ENCODE measurements around the gene TRPC6.
"Not testable (repeated sequence)": the region's sequence is repeated elsewhere in the genome, so short reads cannot be mapped to it uniquely, and the experiment has no call there.

Gene TRPC6

DNA sequence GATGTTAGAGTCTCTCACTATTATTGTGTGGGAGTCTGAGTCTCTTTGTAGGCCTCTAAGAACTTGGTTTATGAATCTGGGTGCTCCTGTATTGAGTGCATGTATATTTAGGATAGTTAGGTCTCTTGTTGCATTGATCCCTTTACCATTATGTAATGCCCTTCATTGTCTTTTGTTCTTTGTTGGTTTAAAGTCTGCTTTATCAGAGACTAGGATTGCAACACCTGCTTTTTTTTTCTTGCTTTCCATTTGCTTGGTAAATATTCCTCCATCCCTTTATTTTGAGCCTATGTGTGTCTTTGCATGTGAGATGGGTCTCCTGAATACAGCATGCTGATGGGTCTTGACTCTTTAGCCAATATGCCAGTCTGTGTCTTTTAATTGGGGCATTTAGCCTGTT lies 119.4 kb downstream of the TRPC6 start:
- not testable (repeated sequence) for H3K9ac ChIP-seq (ENCODE audit: low read length in 5 of 5); H3K27me3 ChIP-seq (ENCODE audit: control insufficient read depth in 5 of 5, insufficient read depth in 4 of 5, low read length in 5 of 5); H3K36me3 ChIP-seq (ENCODE audit: control insufficient read depth in 5 of 5, insufficient read depth in 5 of 5, low read length in 5 of 5); H3K27ac ChIP-seq (ENCODE audit: low read depth, low read length); H3K4me3 ChIP-seq (ENCODE audit: low read depth in 1 of 5, low read length in 5 of 5); H3K4me1 ChIP-seq (ENCODE audit: control insufficient read depth in 5 of 5, insufficient read depth in 5 of 5, low read length in 5 of 5); H3K9me3 ChIP-seq (ENCODE audit: control insufficient read depth in 5 of 5, low read length in 5 of 5)

DNA sequence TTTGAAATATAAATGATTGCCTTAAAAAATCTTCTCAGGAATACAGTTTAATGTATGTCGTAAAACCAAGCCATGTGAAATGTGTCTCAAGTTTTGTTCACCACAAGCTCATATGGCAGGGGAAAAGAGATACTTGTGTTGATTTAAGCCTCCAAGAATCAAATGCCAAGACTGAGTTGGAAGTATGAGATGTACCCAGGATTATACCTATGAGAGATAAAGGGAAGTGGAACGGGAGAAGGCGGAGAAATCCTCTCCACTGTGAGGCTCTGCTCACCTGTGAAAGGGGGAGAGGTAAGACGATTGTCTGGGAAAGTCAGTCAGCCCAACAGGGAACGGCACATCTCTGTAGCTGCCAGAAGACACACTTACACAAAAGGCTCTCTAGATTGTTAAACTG lies 124.8 kb downstream of the TRPC6 start:
- H3K4me3 ChIP-seq (ENCODE audit: low read depth in 1 of 5, low read length in 5 of 5): no peak overlapping the region
- no peaks in the 10 kb centered on the region for H3K27me3 ChIP-seq (ENCODE audit: control insufficient read depth in 5 of 5, insufficient read depth in 4 of 5, low read length in 5 of 5)
- no peak overlapping the region for H3K9ac ChIP-seq (ENCODE audit: low read length in 5 of 5)
- H3K9me3 ChIP-seq (ENCODE audit: control insufficient read depth in 5 of 5, low read length in 5 of 5): no peaks in the 10 kb centered on the region
- H3K27ac ChIP-seq (ENCODE audit: low read depth, low read length): no peak overlapping the region
- H3K36me3 ChIP-seq (ENCODE audit: control insufficient read depth in 5 of 5, insufficient read depth in 5 of 5, low read length in 5 of 5): no peaks in the 10 kb centered on the region
- no peaks in the 10 kb centered on the region for H3K4me1 ChIP-seq (ENCODE audit: control insufficient read depth in 5 of 5, insufficient read depth in 5 of 5, low read length in 5 of 5)

DNA sequence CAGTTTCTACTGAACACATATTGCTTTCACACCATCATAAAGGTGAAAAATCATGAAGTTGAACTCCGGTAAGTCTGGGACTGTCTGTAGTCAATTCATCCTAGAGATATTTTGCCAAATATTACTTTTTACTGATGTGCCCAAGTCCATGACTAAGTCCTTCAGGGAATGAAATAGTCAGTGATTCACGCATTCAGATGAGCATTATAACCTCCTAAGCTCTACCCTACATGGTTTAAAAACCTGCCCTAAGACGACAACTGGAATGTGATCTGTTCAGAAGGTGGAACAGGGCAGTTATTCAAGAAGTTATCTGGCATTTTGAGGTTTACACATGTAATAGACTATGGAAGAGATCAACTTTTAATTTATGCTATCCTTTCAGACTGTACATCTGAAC lies 125.6 kb downstream of the TRPC6 start:
- H3K9ac ChIP-seq (ENCODE audit: low read length in 5 of 5): no peak overlapping the region
- H3K36me3 ChIP-seq (ENCODE audit: control insufficient read depth in 5 of 5, insufficient read depth in 5 of 5, low read length in 5 of 5): no peaks in the 10 kb centered on the region
- H3K4me1 ChIP-seq (ENCODE audit: control insufficient read depth in 5 of 5, insufficient read depth in 5 of 5, low read length in 5 of 5): no peaks in the 10 kb centered on the region
- H3K27me3 ChIP-seq (ENCODE audit: control insufficient read depth in 5 of 5, insufficient read depth in 4 of 5, low read length in 5 of 5): no peaks in the 10 kb centered on the region
- H3K4me3 ChIP-seq (ENCODE audit: low read depth in 1 of 5, low read length in 5 of 5): no peak overlapping the region
- H3K9me3 ChIP-seq (ENCODE audit: control insufficient read depth in 5 of 5, low read length in 5 of 5): no peaks in the 10 kb centered on the region
- no peak overlapping the region for H3K27ac ChIP-seq (ENCODE audit: low read depth, low read length)

DNA sequence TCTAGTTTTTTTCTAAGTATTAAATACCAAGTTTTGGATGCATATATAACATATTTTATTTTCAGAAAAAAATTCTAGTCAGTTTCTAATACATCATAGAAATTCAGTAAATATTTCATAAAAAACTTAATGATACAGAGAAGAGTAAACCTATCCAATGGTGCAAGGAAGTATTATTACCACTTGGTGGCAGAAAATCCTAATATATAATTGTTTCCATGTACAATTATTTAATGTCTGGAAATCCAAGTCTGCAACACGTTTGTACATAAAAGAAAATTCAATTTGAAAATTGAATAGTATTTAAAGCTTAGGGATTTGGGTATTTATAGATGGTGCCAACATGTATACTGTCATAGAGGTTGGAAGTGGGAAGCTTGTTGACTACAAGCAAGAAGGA lies 127.0 kb downstream of the TRPC6 start:
- Histone ChIP-seq H3K27me3 (ENCODE audit: control insufficient read depth in 5 of 5, insufficient read depth in 4 of 5, low read length in 5 of 5) (no peaks in the 10 kb centered on the region), H3K27ac (ENCODE audit: low read depth, low read length) (no peak overlapping the region), H3K4me1 (ENCODE audit: control insufficient read depth in 5 of 5, insufficient read depth in 5 of 5, low read length in 5 of 5) (no peaks in the 10 kb centered on the region), H3K36me3 (ENCODE audit: control insufficient read depth in 5 of 5, insufficient read depth in 5 of 5, low read length in 5 of 5) (no peaks in the 10 kb centered on the region), H3K9ac (ENCODE audit: low read length in 5 of 5) (no peak overlapping the region), H3K4me3 (ENCODE audit: low read depth in 1 of 5, low read length in 5 of 5) (no peak overlapping the region), H3K9me3 (ENCODE audit: control insufficient read depth in 5 of 5, low read length in 5 of 5) (no peaks in the 10 kb centered on the region)

DNA sequence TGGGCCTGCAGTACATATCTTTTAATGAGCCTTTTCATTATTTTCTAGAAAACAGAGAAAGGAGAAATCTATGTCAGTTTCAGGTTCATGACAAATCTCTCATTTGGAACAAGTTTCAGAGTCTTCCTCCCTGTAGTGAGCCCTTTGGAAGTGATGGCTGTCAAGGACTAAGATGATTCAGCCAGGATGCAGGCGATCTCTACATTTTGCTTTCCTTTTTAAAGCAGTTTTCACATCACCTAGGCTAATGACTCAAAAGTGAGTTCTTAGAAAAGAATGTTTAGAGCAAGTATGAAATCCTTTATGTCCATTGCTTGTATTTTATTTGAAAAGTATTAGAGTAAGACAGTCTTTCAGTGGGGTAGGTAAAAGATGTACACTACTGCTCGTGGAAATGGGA lies 130.1 kb downstream of the TRPC6 start:
- Histone ChIP-seq H3K27me3 (ENCODE audit: control insufficient read depth in 5 of 5, insufficient read depth in 4 of 5, low read length in 5 of 5) (no peaks in the 10 kb centered on the region), H3K4me1 (ENCODE audit: control insufficient read depth in 5 of 5, insufficient read depth in 5 of 5, low read length in 5 of 5) (no peaks in the 10 kb centered on the region), H3K9me3 (ENCODE audit: control insufficient read depth in 5 of 5, low read length in 5 of 5) (no peaks in the 10 kb centered on the region), H3K36me3 (ENCODE audit: control insufficient read depth in 5 of 5, insufficient read depth in 5 of 5, low read length in 5 of 5) (no peaks in the 10 kb centered on the region), H3K9ac (ENCODE audit: low read length in 5 of 5) (no peak overlapping the region), H3K27ac (ENCODE audit: low read depth, low read length) (no peak overlapping the region), H3K4me3 (ENCODE audit: low read depth in 1 of 5, low read length in 5 of 5) (no peak overlapping the region)

DNA sequence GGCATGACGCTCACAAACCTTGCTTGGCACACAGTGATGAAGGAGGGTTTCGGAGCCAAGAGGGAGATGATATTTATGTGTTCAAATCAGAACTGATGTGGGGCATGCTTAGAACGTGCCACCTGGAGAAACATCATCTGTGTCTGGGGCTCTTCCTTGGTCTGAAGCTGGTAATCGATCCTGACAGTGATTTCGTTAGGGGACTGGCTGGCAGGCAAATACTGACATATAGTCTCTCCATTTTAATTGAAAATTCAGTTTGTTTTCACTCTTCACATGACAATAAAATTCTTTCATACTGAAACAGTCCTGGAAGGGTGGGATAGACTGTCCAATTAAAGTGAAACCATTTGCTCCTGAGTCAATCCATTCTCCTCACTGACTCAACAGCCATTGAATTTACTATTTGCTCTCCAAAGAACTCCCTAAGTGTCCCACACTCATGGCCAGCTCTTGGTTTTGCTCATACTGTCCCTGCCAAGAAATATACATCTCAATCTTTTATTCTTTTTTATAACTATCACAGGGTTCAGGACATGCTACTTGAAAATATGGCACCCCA lies 134.8 kb downstream of the TRPC6 start:
- no peaks in the 10 kb centered on the region for H3K36me3 ChIP-seq (ENCODE audit: control insufficient read depth in 5 of 5, insufficient read depth in 5 of 5, low read length in 5 of 5)
- no peak overlapping the region for H3K4me3 ChIP-seq (ENCODE audit: low read depth in 1 of 5, low read length in 5 of 5)
- H3K27me3 ChIP-seq (ENCODE audit: control insufficient read depth in 5 of 5, insufficient read depth in 4 of 5, low read length in 5 of 5): no peaks in the 10 kb centered on the region
- H3K9ac ChIP-seq (ENCODE audit: low read length in 5 of 5): no peak overlapping the region
- peaks cover 0 to 28% (median 17%) of the 10 kb centered on the region in 5 donors for H3K4me1 ChIP-seq (ENCODE audit: control insufficient read depth in 5 of 5, insufficient read depth in 5 of 5, low read length in 5 of 5)
- H3K9me3 ChIP-seq (ENCODE audit: control insufficient read depth in 5 of 5, low read length in 5 of 5): no peaks in the 10 kb centered on the region
- H3K27ac ChIP-seq (ENCODE audit: low read depth, low read length): no peak overlapping the region

DNA sequence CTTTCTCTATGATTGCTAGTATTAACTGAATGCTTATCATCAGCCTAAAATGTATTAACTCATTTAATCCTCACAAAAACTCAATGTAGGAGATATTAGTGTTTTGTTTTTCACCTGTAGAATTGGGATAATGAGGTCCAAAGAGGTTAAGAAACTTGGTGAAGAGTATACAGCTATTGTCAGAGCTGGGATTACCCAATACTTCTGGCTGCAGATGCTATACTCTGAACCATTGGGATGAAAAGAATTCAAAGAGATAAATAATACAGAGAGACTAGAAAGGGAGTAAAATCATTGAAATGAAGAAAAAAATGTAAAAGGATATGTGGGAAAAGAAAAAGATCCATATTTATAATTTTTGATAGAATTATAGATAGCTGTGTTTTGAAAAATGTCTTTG lies 137.1 kb downstream of the TRPC6 start:
- H3K27ac ChIP-seq (ENCODE audit: low read depth, low read length): no peak overlapping the region
- H3K9ac ChIP-seq (ENCODE audit: low read length in 5 of 5): no peak overlapping the region
- H3K36me3 ChIP-seq (ENCODE audit: control insufficient read depth in 5 of 5, insufficient read depth in 5 of 5, low read length in 5 of 5): no peaks in the 10 kb centered on the region
- no peaks in the 10 kb centered on the region for H3K27me3 ChIP-seq (ENCODE audit: control insufficient read depth in 5 of 5, insufficient read depth in 4 of 5, low read length in 5 of 5)
- H3K9me3 ChIP-seq (ENCODE audit: control insufficient read depth in 5 of 5, low read length in 5 of 5): no peaks in the 10 kb centered on the region
- H3K4me1 ChIP-seq (ENCODE audit: control insufficient read depth in 5 of 5, insufficient read depth in 5 of 5, low read length in 5 of 5): peaks cover 0 to 42% (median 28%) of the 10 kb centered on the region in 5 donors
- H3K4me3 ChIP-seq (ENCODE audit: low read depth in 1 of 5, low read length in 5 of 5): no peak overlapping the region

DNA sequence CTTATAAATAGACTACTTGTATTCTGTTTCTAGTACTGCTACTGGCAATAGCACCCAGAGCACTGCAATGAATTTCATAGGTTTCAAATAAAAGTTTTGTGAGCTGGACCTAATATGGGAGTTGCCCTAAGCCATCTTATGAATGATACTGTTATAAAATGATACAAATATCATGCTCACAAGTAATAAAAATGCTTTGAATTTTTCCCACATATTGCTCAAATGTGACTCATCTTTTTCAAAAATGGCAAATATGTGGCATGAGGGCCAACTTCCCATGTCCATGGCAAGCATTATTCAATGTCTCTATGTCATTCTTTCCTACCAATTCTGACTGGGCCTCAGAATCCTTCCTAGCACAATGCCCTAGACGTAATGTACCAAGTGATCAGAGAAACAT lies 137.6 kb downstream of the TRPC6 start:
- Histone ChIP-seq H3K4me1 (ENCODE audit: control insufficient read depth in 5 of 5, insufficient read depth in 5 of 5, low read length in 5 of 5) (peaks cover 0 to 42% (median 29%) of the 10 kb centered on the region in 5 donors), H3K9ac (ENCODE audit: low read length in 5 of 5) (no peak overlapping the region), H3K27ac (ENCODE audit: low read depth, low read length) (no peak overlapping the region), H3K36me3 (ENCODE audit: control insufficient read depth in 5 of 5, insufficient read depth in 5 of 5, low read length in 5 of 5) (no peaks in the 10 kb centered on the region), H3K4me3 (ENCODE audit: low read depth in 1 of 5, low read length in 5 of 5) (no peak overlapping the region), H3K27me3 (ENCODE audit: control insufficient read depth in 5 of 5, insufficient read depth in 4 of 5, low read length in 5 of 5) (no peaks in the 10 kb centered on the region), H3K9me3 (ENCODE audit: control insufficient read depth in 5 of 5, low read length in 5 of 5) (no peaks in the 10 kb centered on the region)

DNA sequence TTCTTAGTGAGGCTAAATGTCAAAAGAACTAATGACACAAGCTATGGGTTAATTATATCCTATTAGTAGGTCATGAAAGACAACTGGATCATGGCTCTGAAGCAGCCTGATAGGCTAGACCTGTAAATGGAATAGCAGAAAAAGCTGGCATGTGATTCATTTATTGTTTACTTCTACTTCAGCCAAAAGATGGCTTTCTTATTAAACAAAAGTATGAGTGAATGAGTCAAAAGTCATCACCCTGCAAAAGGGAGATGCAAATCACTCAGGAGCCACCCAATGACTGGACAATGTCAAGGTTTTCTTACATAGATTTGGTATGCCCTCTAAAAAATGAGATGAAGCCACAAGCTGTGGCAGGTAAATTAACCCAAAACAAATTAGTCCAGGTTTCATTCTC lies 138.0 kb downstream of the TRPC6 start:
- Histone ChIP-seq H3K27ac (ENCODE audit: low read depth, low read length) (no peak overlapping the region), H3K4me1 (ENCODE audit: control insufficient read depth in 5 of 5, insufficient read depth in 5 of 5, low read length in 5 of 5) (peaks cover 0 to 42% (median 29%) of the 10 kb centered on the region in 5 donors), H3K9ac (ENCODE audit: low read length in 5 of 5) (no peak overlapping the region), H3K9me3 (ENCODE audit: control insufficient read depth in 5 of 5, low read length in 5 of 5) (no peaks in the 10 kb centered on the region), H3K4me3 (ENCODE audit: low read depth in 1 of 5, low read length in 5 of 5) (no peak overlapping the region), H3K27me3 (ENCODE audit: control insufficient read depth in 5 of 5, insufficient read depth in 4 of 5, low read length in 5 of 5) (no peaks in the 10 kb centered on the region), H3K36me3 (ENCODE audit: control insufficient read depth in 5 of 5, insufficient read depth in 5 of 5, low read length in 5 of 5) (no peaks in the 10 kb centered on the region)

DNA sequence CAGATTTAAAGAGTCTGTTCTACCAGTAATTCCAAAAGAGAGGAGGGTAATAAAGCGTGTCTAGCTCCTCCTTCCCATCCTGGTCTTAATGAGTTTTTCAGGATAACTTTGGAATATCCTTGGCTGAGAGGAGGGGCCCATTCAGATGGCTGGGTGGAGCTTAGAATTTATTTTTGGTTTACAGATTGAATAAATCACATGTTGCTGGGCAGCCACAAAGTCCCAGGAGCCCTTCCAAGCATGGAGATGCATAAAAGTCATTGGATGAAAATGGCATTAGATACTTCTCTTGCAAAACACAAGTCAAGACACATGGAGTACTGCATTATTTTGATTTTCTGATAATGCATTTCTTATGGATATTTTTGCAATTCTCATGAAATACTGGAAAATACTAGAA lies 139.0 kb downstream of the TRPC6 start:
- H3K9ac ChIP-seq (ENCODE audit: low read length in 5 of 5): no peak overlapping the region
- H3K36me3 ChIP-seq (ENCODE audit: control insufficient read depth in 5 of 5, insufficient read depth in 5 of 5, low read length in 5 of 5): no peaks in the 10 kb centered on the region
- peaks cover 0 to 42% (median 29%) of the 10 kb centered on the region in 5 donors for H3K4me1 ChIP-seq (ENCODE audit: control insufficient read depth in 5 of 5, insufficient read depth in 5 of 5, low read length in 5 of 5)
- H3K27me3 ChIP-seq (ENCODE audit: control insufficient read depth in 5 of 5, insufficient read depth in 4 of 5, low read length in 5 of 5): no peaks in the 10 kb centered on the region
- peak overlapping the region in 1 of 5 donors; percentile 14 for H3K4me3 ChIP-seq (ENCODE audit: low read depth in 1 of 5, low read length in 5 of 5)
- H3K27ac ChIP-seq (ENCODE audit: low read depth, low read length): no peak overlapping the region
- no peaks in the 10 kb centered on the region for H3K9me3 ChIP-seq (ENCODE audit: control insufficient read depth in 5 of 5, low read length in 5 of 5)

DNA sequence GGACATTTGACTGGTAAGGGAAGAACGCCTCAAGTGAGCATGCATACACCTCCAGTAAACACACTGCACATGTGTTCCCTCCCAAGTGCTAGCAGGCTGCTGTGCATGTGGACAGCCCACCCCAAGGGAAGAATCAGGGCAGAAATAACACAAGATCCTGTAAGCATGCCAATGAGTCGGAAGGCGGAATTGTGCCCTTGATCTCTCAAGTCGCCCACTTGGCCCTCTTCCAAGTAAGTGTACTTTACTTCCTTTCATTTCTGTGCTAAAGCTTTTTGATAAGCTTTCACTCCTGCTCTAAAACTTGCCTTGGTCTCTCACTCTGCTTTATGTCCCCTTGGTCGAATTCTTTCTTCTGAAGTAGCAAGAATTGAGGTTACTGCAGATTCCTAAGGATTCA lies 139.6 kb downstream of the TRPC6 start:
- H3K27me3 ChIP-seq (ENCODE audit: control insufficient read depth in 5 of 5, insufficient read depth in 4 of 5, low read length in 5 of 5): no peaks in the 10 kb centered on the region

More for the DNA sequence above, 139.6 kb downstream of the TRPC6 start:
- Histone ChIP-seq H3K4me1 (ENCODE audit: control insufficient read depth in 5 of 5, insufficient read depth in 5 of 5, low read length in 5 of 5) (peaks cover 0 to 42% (median 29%) of the 10 kb centered on the region in 5 donors), H3K9ac (ENCODE audit: low read length in 5 of 5) (no peak overlapping the region), H3K4me3 (ENCODE audit: low read depth in 1 of 5, low read length in 5 of 5) (peak overlapping the region in 2 of 5 donors; percentile 14 to 24), H3K27ac (ENCODE audit: low read depth, low read length) (no peak overlapping the region), H3K36me3 (ENCODE audit: control insufficient read depth in 5 of 5, insufficient read depth in 5 of 5, low read length in 5 of 5) (no peaks in the 10 kb centered on the region), H3K9me3 (ENCODE audit: control insufficient read depth in 5 of 5, low read length in 5 of 5) (no peaks in the 10 kb centered on the region)
